ENCODE data around the gene DGKQ. TPM values are rescaled to one million over a fixed set of nuclear protein-coding genes. Genes with fewer than 3 reads are reported as not detected.
A peak's percentile ranks its signal among the peaks of the same experiment; 100 is the strongest.

The DGKQ gene
- total and polyA plus RNA-seq, 9 of the 15 experiments (the other 6 are each of a cell fraction or from before 2014, with no cell fraction given), result 0.17 to 22.0 (median 5.6) TPM

GRCh38 chr4:1002131-1002630 lies 28.8 kb upstream of the DGKQ start (continued):
- TF ChIP-seq GTF2F1 (IDR thresholded peaks at IDR 0.05; ENCODE audit: low read depth, low read length) (no peak), PTTG1 (tag; IDR thresholded peaks at IDR 0.05; ENCODE audit: low read depth) (no peak), HDAC6 (IDR thresholded peaks at IDR 0.05; ENCODE audit: low read depth, low read length) (no peak), HNRNPH1 (optimal IDR thresholded peaks at IDR 0.05; ENCODE audit: low read depth, low read length) (no peak), SMC3 (conservative IDR thresholded peaks at IDR 0.05; ENCODE audit: insufficient read depth, low read depth, low read length) (no peak), CREB1 (IDR thresholded peaks at IDR 0.05) (no peak), CREB1 (CRISPR knock-in tag; IDR thresholded peaks at IDR 0.05) (no peak), VEZF1 (CRISPR knock-in tag; IDR thresholded peaks at IDR 0.05) (no peak)

GRCh38 chr4:1001561-1002130 lies 28.3 kb upstream of the DGKQ start:
- ChIA-PET POLR2A (no interaction called here), CTCF (ENCODE audit: low intra/inter-chr PET ratio) (no interaction called here)
- WGBS (ENCODE audit: insufficient coverage, low coverage, missing lambda C conversion rate), result 97% methylated on average over 20 of the region's 48 CpGs
- no peaks in the 10 kb centered on the region for H3K36me3 ChIP-seq (ENCODE audit: control insufficient read depth, insufficient read depth, low read length)
- no peak overlapping the region for H3K4me2 ChIP-seq (ENCODE audit: insufficient read depth, low read length)
- no peak for FAIRE-seq
- ATAC-seq, result no peak
- H3K4me3 ChIP-seq, result no peak overlapping the region
- H3K27me3 ChIP-seq (ENCODE audit: control insufficient read depth in 2 of 2, insufficient read depth in 2 of 2, low read length in 2 of 2), result no peaks in the 10 kb centered on the region
- no peaks in the 10 kb centered on the region for H4K20me1 ChIP-seq (replicated peaks; ENCODE audit: control insufficient read depth, insufficient read depth, low read length)
- TF ChIP-seq E2F8 (IDR thresholded peaks at IDR 0.05; ENCODE audit: low read depth, partially characterized antibody) (no peak), POLR2G (IDR thresholded peaks at IDR 0.05; ENCODE audit: low read depth, low read length) (0 out of 2 replicates have a peak, but pooled peaks have one; percentile 37)
- H3K79me2 ChIP-seq (ENCODE audit: control insufficient read depth, insufficient read depth, low read length), result peaks cover 1% of the 10 kb centered on the region; the same call in 1 of the 3 replicates
- peaks cover 4 to 51% of the 10 kb centered on the region in 2 experiments for H3K4me1 ChIP-seq (replicated peaks in 1 of 2; ENCODE audit: control insufficient read depth in 2 of 2, insufficient read depth in 2 of 2, low read length in 2 of 2)
- H2AFZ ChIP-seq (ENCODE audit: low read depth, low read length), result no peak overlapping the region
- DNase-seq (ENCODE audit: extremely low read depth in 1 of 4, low spot score in 3 of 4), result no peak
- in situ Hi-C loops (cut with MboI) (no loop called here), intact Hi-C loops (cut with micrococcal nuclease) (no loop called here)
- H3K9ac ChIP-seq (ENCODE audit: insufficient read depth in 1 of 2, low read depth in 2 of 2, low read length in 2 of 2), result no peak overlapping the region
- H3K9me3 ChIP-seq (replicated peaks; ENCODE audit: control insufficient read depth, insufficient read depth, low read depth, low read length), result no peaks in the 10 kb centered on the region
- no peak overlapping the region for H3K27ac ChIP-seq (ENCODE audit: extremely low read depth, low read depth, low read length)
- H3K9me1 ChIP-seq (ENCODE audit: control insufficient read depth, insufficient read depth, low read length), result no peaks in the 10 kb centered on the region
- BruUV-seq (replicated peaks), result no TSS peak
